AG04450 (cell line): ENCODE measurements around the gene LRRC8A. TPM values are rescaled to one million over a fixed set of nuclear protein-coding genes. Genes with fewer than 3 reads are reported as not detected.
"Not testable (repeated sequence)": the region's sequence is repeated elsewhere in the genome, so short reads cannot be mapped to it uniquely, and the experiment has no call there.

ENCODE experiments used
- CTCF ChIA-PET: fragments of 300-600, 350-600 bp; formaldehyde crosslinking; extraction: SDS; loops from one replicate; lab custom pipeline; 2022; ENCODE audit warnings: antibody characterized with exemption, inconsistent platforms; lab: Charles Lee
- POLR2A ChIA-PET: fragments of 350-600 bp; formaldehyde crosslinking; extraction: SDS; loops from one replicate; lab custom pipeline; 2021; ENCODE audit warnings: antibody characterized with exemption, inconsistent platforms; lab: Yijun Ruan, JAX
- DNase-seq: peaks from one replicate; pipeline ENCODE4 v3.0.0-alpha.2; 2011; ENCODE audit warnings: low read depth, low spot score
- H3K27ac ChIP-seq: one replicate; pipeline ENCODE4 v1.5.1; 2012; ENCODE audit warnings: low read depth, low read length, control low read depth
- H3K27me3 ChIP-seq: one replicate; pipeline ENCODE4 v1.6.0; 2012; ENCODE audit warnings: low read length; ENCODE audit not compliant: control insufficient read depth, insufficient read depth
- H3K4me3 ChIP-seq: 2 replicates; pipeline ENCODE4 v1.5.1; 2011; ENCODE audit warnings: mild to moderate bottlenecking, low read depth, low read length, control low read depth
- H3K9me3 ChIP-seq: 2 replicates; pipeline ENCODE4 v1.5.1; 2012; ENCODE audit warnings: low read length; ENCODE audit not compliant: control insufficient read depth, insufficient read depth
- polyA plus RNA-seq: library from polyadenylated mRNA; depleted of rRNA; stranded (reverse); fragments of >200 nt; gene quantifications from 2 replicates; pipeline ENCODE4 v1.2.3, GENCODE V29; 2011
- TF ChIP-seq, protein P1 (sequence below): IDR thresholded peaks from 2 replicates; pipeline ENCODE4 v1.5.1; 2011; ENCODE audit warnings: low read depth, low read length, control low read depth, inconsistent platforms

Gene LRRC8A
- polyA plus RNA-seq, 1 experiment, result 25.3 TPM

DNA sequence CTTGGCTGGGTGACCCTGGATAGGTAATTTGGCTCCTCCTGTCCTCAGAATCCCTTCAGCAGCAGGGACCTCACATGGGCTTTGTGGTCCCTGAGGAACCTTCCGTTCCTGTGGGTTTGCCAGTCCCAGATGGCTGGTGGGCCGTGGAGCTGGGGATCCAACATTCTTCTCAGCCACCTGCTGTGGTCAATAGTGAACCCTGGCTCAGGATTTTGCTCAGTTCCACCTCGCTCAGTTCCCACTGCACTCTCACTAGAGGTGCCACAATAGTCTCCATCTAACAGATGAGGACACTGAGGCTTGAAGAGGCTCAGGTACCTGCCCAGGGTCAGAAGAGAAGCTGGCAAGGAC is 35.3 kb upstream of the LRRC8A start:
- TF ChIP-seq, protein P1, sequence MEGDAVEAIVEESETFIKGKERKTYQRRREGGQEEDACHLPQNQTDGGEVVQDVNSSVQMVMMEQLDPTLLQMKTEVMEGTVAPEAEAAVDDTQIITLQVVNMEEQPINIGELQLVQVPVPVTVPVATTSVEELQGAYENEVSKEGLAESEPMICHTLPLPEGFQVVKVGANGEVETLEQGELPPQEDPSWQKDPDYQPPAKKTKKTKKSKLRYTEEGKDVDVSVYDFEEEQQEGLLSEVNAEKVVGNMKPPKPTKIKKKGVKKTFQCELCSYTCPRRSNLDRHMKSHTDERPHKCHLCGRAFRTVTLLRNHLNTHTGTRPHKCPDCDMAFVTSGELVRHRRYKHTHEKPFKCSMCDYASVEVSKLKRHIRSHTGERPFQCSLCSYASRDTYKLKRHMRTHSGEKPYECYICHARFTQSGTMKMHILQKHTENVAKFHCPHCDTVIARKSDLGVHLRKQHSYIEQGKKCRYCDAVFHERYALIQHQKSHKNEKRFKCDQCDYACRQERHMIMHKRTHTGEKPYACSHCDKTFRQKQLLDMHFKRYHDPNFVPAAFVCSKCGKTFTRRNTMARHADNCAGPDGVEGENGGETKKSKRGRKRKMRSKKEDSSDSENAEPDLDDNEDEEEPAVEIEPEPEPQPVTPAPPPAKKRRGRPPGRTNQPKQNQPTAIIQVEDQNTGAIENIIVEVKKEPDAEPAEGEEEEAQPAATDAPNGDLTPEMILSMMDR, result no peak
- Histone ChIP-seq H3K9me3 (peaks cover 13% of the 10 kb centered on the region), H3K27ac (no peak overlapping the region), H3K4me3 (no peak overlapping the region), H3K27me3 (no peaks in the 10 kb centered on the region)
- ChIA-PET POLR2A (no interaction called here), CTCF (interaction anchor here (0.7 to 0.8 kb wide), 2 partner anchors 29 to 81 kb away, joined by 4 to 7 read pairs; partner anchors contain the start of gene ENDOG)
- no peak for DNase-seq

DNA sequence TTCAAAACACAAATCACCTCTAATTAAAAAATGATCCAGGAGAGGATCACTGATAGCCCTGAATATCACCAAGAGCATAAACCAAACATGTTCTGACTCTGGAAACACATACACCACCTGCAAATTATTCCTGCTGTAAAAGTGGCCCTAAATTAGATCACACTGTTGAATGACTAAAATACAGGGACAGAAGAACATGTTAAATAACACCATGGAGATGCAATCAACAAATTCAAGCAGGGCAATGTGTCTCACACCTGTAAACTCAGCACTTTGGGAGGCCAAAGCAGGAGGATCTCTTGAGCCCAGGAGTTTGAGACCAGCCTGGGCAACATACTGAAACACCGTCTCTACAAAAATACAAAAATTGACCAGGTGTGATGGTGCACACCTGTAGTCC is 34.1 kb upstream of the LRRC8A start:
- no peaks in the 10 kb centered on the region for H3K27me3 ChIP-seq
- CTCF ChIA-PET, result interaction anchor here (0.7 kb wide), 1 partner anchor 43 kb away, joined by 3 read pairs; no protein-coding TSS in a partner anchor
- no peak overlapping the region for H3K4me3 ChIP-seq
- peaks cover 15% of the 10 kb centered on the region for H3K9me3 ChIP-seq
- no peak for DNase-seq
- POLR2A ChIA-PET, result no interaction called here
- H3K27ac ChIP-seq, result no peak overlapping the region
- TF ChIP-seq, protein P1, result no peak

DNA sequence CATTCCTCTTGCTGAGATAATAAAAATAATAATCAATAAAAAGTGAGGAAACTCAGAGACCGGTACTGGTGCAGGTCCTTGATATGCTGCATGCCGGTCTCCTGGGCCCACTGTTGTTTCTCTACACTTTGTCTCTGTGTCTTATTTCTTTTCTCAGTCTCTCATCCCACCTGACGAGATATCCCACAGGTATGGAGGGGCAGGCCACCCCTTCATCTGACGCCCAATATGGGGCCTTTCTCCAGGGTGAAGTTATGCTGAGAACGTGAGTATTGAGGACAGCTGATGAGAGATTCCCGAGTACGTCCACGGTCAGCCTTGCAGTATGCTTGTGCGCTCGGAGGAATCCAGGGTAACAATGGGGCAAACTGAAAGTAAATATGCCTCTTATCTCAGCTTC is 30.9 kb upstream of the LRRC8A start:
- H3K27ac ChIP-seq, H3K4me3 ChIP-seq, DNase-seq, H3K27me3 ChIP-seq, POLR2A ChIA-PET: not testable (repeated sequence)
- CTCF ChIA-PET, result interaction anchor here (1.8 kb wide), 1 partner anchor 78 kb away, joined by 10 read pairs; no protein-coding TSS in a partner anchor
- peaks cover 15% of the 10 kb centered on the region for H3K9me3 ChIP-seq

DNA sequence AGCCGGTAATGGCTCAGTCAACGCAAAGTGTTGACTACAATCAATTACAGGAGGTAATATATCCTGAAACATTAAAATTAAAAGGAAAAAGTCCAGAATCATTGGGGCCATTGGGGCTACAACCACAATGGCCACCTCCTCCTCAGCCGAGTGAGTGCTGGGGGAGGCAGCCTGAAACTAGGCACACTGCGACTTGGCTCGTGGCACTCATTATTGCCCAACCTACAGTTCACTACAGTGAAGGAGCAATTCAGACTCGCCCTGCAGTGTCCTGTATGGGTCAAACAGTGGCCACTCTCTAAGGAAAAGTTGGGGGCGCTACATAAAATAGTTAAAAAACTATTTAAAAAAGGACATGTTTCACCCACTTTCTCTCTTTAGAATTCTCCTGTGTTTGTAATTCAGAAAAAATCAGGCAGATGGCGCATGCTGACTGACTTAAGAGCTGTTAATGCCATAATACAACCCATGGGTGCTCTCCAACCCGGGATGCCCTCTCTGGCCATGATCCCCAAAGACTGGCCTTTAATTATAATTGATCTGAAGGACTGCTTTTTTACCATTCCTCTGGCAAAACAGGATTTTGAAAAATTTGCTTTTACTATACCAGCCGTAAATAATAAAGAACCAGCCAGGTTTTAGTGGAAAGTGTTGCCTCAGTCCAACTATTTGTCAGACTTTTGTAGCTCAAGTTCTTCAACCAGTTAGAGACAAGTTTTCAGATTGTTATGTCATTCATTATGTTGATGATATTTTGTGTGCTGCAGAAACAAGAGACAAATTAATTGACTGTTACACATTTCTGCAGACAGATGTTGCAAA is 29.9 kb upstream of the LRRC8A start:
- TF ChIP-seq, protein P1, result peak; percentile 40
- not testable (repeated sequence) for H3K27ac ChIP-seq, DNase-seq, H3K27me3 ChIP-seq, H3K4me3 ChIP-seq
- POLR2A ChIA-PET, result interaction anchor here (1.2 kb wide), 1 partner anchor 96 kb away, joined by 3 read pairs; no protein-coding TSS in a partner anchor
- peaks cover 15% of the 10 kb centered on the region for H3K9me3 ChIP-seq
- CTCF ChIA-PET, result interaction anchor here (0.5 to 1.8 kb wide), 4 partner anchors 10 to 932 kb away, joined by 3 to 10 read pairs (median 6); no protein-coding TSS in a partner anchor

DNA sequence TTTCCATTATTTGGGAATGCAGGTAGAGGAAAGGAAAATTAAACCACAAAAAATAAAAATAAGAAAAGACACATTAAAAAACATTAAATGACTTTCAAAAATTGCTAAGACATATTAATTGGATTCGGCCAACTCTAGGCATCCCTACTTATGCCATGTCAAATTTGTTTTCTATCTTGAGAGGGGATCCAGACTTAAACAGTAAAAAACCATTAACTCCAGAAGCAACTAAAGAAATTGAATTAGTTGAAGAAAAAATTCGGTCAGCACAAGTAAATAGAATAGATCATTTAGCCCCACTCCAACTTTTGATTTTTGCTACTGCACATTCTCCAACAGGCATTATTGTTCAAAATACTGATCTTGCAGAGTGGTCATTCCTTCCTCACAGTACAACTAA is 29.3 kb upstream of the LRRC8A start:
- not testable (repeated sequence) for DNase-seq, H3K4me3 ChIP-seq, H3K27ac ChIP-seq, H3K27me3 ChIP-seq
- CTCF ChIA-PET, result interaction anchor here (0.7 to 1.8 kb wide), 3 partner anchors 9 to 76 kb away, joined by 3 to 10 read pairs (median 5); no protein-coding TSS in a partner anchor
- H3K9me3 ChIP-seq, result peaks cover 15% of the 10 kb centered on the region; the same call in 1 of the 2 replicates
- POLR2A ChIA-PET, result interaction anchor here (1.2 kb wide), 1 partner anchor 96 kb away, joined by 3 read pairs; no protein-coding TSS in a partner anchor

DNA sequence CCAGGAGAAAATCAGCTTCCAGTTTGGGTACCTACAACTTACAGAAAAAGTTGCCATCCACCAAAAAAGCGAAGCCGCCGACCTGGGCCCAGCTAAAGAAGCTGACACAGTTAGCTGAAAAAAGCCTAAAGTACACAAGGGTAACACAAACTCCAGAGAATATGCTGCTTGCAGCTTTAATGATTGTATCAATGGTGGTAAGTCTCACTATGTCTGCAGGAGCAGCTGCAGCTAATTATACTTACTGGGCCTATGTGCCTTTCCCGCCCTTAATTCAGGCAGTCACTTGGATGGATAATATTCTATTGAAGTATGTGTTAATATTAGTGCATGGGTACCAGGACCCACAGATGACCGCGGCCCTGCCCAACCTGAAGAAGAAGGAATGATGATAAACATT is 27.5 kb upstream of the LRRC8A start:
- peaks cover 13% of the 10 kb centered on the region; the same call in 1 of the 2 replicates for H3K9me3 ChIP-seq
- H3K27me3 ChIP-seq, DNase-seq, H3K27ac ChIP-seq, POLR2A ChIA-PET, H3K4me3 ChIP-seq: not testable (repeated sequence)
- CTCF ChIA-PET, result interaction anchor here (0.9 to 1.7 kb wide), 3 partner anchors 8 to 74 kb away, joined by 3 to 9 read pairs (median 5); partner anchors contain the start of gene ENDOG

DNA sequence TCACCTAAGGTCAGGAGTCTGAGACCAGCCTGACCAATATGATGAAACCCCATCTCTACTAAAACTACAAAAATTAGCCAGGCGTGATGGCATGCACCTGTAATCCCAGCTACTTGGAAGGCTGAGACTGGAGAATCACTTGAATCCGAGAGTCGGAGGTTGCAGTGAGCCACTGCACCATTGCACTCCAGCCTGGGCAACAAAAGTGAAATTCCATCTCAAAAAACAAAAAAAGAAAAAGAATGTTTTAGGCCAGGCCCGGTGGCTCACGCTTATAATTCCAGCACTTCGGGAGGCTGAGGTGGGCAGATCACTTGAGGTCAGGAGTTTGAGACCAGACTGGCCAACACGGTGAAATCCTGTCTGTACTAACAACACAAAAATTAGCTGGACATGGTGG is 23.5 kb upstream of the LRRC8A start:
- CTCF ChIA-PET, result interaction anchor here (1.4 kb wide), 1 partner anchor 70 kb away, joined by 7 read pairs; no protein-coding TSS in a partner anchor
- POLR2A ChIA-PET, result interaction anchor here (0.6 kb wide), 3 partner anchors 22 to 953 kb away, joined by 3 to 4 read pairs (median 4); no protein-coding TSS in a partner anchor
- H3K4me3 ChIP-seq, H3K27me3 ChIP-seq, H3K27ac ChIP-seq, DNase-seq, H3K9me3 ChIP-seq: not testable (repeated sequence)
